DND-41 (cell line): Measurements from ENCODE around the gene PAIP2.

Experiments
- ATAC-seq: fragments of 200-7000 bp; cut with Tn5 transposase; 3 replicates; pipeline ENCODE4 v1.9.1; 2021; ENCODE audit warnings: low read depth; ENCODE audit not compliant: insufficient read depth
- DNase-seq: peaks from one replicate; pipeline ENCODE4 v3.0.0-alpha.2; 2020
- H2AFZ ChIP-seq: 2 replicates; pipeline ENCODE4 v1.6.0; 2012; ENCODE audit warnings: low read depth, low read length
- H3K27ac ChIP-seq: 2 replicates; pipeline ENCODE4 v1.5.1; 2012; ENCODE audit warnings: low read length, inconsistent platforms
- H3K27me3 ChIP-seq: fragments of 200-600 bp; sonication (generic); 2 replicates; pipeline ENCODE4 v1.6.0; 2012; ENCODE audit warnings: low read length, mild to moderate bottlenecking, inconsistent platforms; ENCODE audit not compliant: insufficient read depth, poor library complexity
- H3K36me3 ChIP-seq: 2 replicates; pipeline ENCODE4 v1.5.1; 2012; ENCODE audit warnings: low read length, inconsistent platforms; ENCODE audit not compliant: insufficient read depth
- H3K4me1 ChIP-seq: 2 replicates; pipeline ENCODE4 v1.5.1; 2012; ENCODE audit warnings: mild to moderate bottlenecking, low read length; ENCODE audit not compliant: insufficient read depth
- H3K4me2 ChIP-seq: 2 replicates; pipeline ENCODE4 v1.6.0; 2012; ENCODE audit warnings: mild to moderate bottlenecking, moderate library complexity, low read length, inconsistent platforms; ENCODE audit not compliant: insufficient read depth
- H3K4me3 ChIP-seq, 2 experiments: fragments of 200-600 bp in 1 of 2; shearing (Covaris generic) in 1 of 2; 2 replicates each; pipeline ENCODE4 v1.5.1; 2012 to 2016; ENCODE audit warnings: inconsistent platforms in 2 of 2, low read length in 2 of 2, mild to moderate bottlenecking in 2 of 2, low read depth in 1 of 2, moderate library complexity in 1 of 2
- H3K79me2 ChIP-seq: 2 replicates; pipeline ENCODE4 v1.6.0; 2012; ENCODE audit warnings: low read length, inconsistent platforms; ENCODE audit not compliant: insufficient read depth
- H3K9ac ChIP-seq: 2 replicates; pipeline ENCODE4 v1.6.0; 2012; ENCODE audit warnings: low read depth, mild to moderate bottlenecking, inconsistent platforms, low read length, moderate library complexity
- H3K9me3 ChIP-seq: 2 replicates; pipeline ENCODE4 v1.5.1; 2012; ENCODE audit warnings: low read length, moderate library complexity, mild to moderate bottlenecking, inconsistent platforms; ENCODE audit not compliant: insufficient read depth, severe bottlenecking
- H4K20me1 ChIP-seq: 2 replicates; pipeline ENCODE4 v1.6.0; 2012; ENCODE audit warnings: low read length; ENCODE audit not compliant: insufficient read depth
- CTCF ChIP-seq: IDR thresholded peaks from 2 replicates; pipeline ENCODE4 v1.5.1; 2012; ENCODE audit warnings: borderline replicate concordance, low read length, moderate library complexity, mild to moderate bottlenecking; ENCODE audit not compliant: poor library complexity, severe bottlenecking; ENCODE audit errors: extremely low read depth
- EZH2 ChIP-seq: IDR thresholded peaks from 3 replicates; pipeline ENCODE4 v1.6.1; 2012; ENCODE audit warnings: borderline replicate concordance, low read depth, mild to moderate bottlenecking, moderate library complexity, low read length, inconsistent platforms; ENCODE audit not compliant: severe bottlenecking

Gene PAIP2

GRCh38 chr5:139392324-139392677 is 50.6 kb downstream of the PAIP2 start:
- Histone ChIP-seq H3K9me3 (no peaks in the 10 kb centered on the region), H3K9ac (peak overlapping the region; percentile 87), H3K27ac (peak overlapping the region; percentile 99), H3K4me3 (peak overlapping the region; percentile 65 to 75), H3K27me3 (no peaks in the 10 kb centered on the region), H4K20me1 (peaks cover 44% of the 10 kb centered on the region), H3K79me2 (peaks cover 87% of the 10 kb centered on the region), H3K4me2 (peak overlapping the region; percentile 96), H3K36me3 (peaks cover 57% of the 10 kb centered on the region), H3K4me1 (peaks cover 70% of the 10 kb centered on the region), H2AFZ (peak overlapping the region; percentile 70)
- TF ChIP-seq CTCF, result no peak
- TF ChIP-seq EZH2, result no peak
- ATAC-seq (peak; percentile 29), DNase-seq (no peak)

GRCh38 chr5:139392678-139393496 is 51.2 kb downstream of the PAIP2 start:
- H3K9me3 ChIP-seq, result no peaks in the 10 kb centered on the region
- H3K4me3 ChIP-seq, result peak overlapping the region; percentile 65 to 75; a peak in 3 of 4 replicates
- no peaks in the 10 kb centered on the region for H3K27me3 ChIP-seq
- peaks cover 64% of the 10 kb centered on the region for H3K4me1 ChIP-seq
- H3K27ac ChIP-seq, result peak overlapping the region; percentile 99
- H4K20me1 ChIP-seq, result peaks cover 38% of the 10 kb centered on the region
- DNase-seq, result peak; percentile 91
- peak overlapping the region; percentile 96 for H3K4me2 ChIP-seq
- TF ChIP-seq EZH2 (no peak), CTCF (peak; percentile 84)
- peak overlapping the region; percentile 87 for H3K9ac ChIP-seq
- H3K79me2 ChIP-seq, result peaks cover 81% of the 10 kb centered on the region
- H3K36me3 ChIP-seq, result peaks cover 51% of the 10 kb centered on the region
- peak; percentile 54 for ATAC-seq
- H2AFZ ChIP-seq, result peak overlapping the region; percentile 70

- peak overlapping the region; percentile 65 to 75; a peak in 3 of 4 replicates for H3K4me3 ChIP-seq
- DNase-seq (no peak), ATAC-seq (no peak)
- peaks cover 46% of the 10 kb centered on the region for H3K36me3 ChIP-seq
- no peak for TF ChIP-seq CTCF
- no peak for TF ChIP-seq EZH2
- H3K4me2 ChIP-seq, result peak overlapping the region; percentile 96
- peak overlapping the region; percentile 99 for H3K27ac ChIP-seq
- H2AFZ ChIP-seq, result peak overlapping the region; percentile 70; the same call in 1 of the 2 replicates
- peak overlapping the region; percentile 87 for H3K9ac ChIP-seq
- no peaks in the 10 kb centered on the region for H3K27me3 ChIP-seq
- no peaks in the 10 kb centered on the region for H3K9me3 ChIP-seq
- peaks cover 34% of the 10 kb centered on the region for H4K20me1 ChIP-seq
- H3K4me1 ChIP-seq, result peaks cover 59% of the 10 kb centered on the region
- peaks cover 75% of the 10 kb centered on the region for H3K79me2 ChIP-seq
These were observed 52.0 kb downstream of the PAIP2 start for GRCh38 chr5:139393497-139394122.
